PFSK-1 (cell line): Measurements from ENCODE around the gene FASTK.

Experiments used
- FOXP2 ChIP-seq: optimal IDR thresholded peaks from 2 replicates; pipeline ENCODE3; 2011; ENCODE audit warnings: borderline replicate concordance, control low read depth, inconsistent platforms; ENCODE audit not compliant: insufficient read depth; ENCODE audit errors: extremely low read length, extremely low read depth
- POLR2AphosphoS5 ChIP-seq: IDR thresholded peaks from 2 replicates; pipeline ENCODE4 v1.6.1; 2012; ENCODE audit warnings: low read depth, mild to moderate bottlenecking, control low read depth, low read length, moderate library complexity
- REST ChIP-seq, 2 experiments: IDR thresholded peaks; 2 replicates each; pipeline versions ENCODE4 v1.6.1 to v1.8.0; 2011 to 2012; ENCODE audit warnings: low read depth in 2 of 2, low read length in 2 of 2, control low read depth in 1 of 2, inconsistent platforms in 1 of 2, mild to moderate bottlenecking in 1 of 2, moderate library complexity in 1 of 2; ENCODE audit not compliant: insufficient read depth in 1 of 2
- SIN3A ChIP-seq: IDR thresholded peaks from 2 replicates; pipeline ENCODE4 v1.6.1; 2012; ENCODE audit warnings: mild to moderate bottlenecking, low read length, moderate library complexity, borderline replicate concordance; ENCODE audit not compliant: insufficient read depth
- TAF1 ChIP-seq: IDR thresholded peaks from 2 replicates; pipeline ENCODE4 v1.6.1; 2012; ENCODE audit warnings: low read length, control low read depth, borderline replicate concordance; ENCODE audit not compliant: insufficient read depth

FASTK gene

GRCh38 chr7:151124481-151124880 is 43.9 kb upstream of the FASTK start:
- TF ChIP-seq REST (IDR thresholded peaks at IDR 0.05; ENCODE audit: insufficient read depth in 1 of 2, low read depth in 2 of 2, low read length in 2 of 2), result no peak
- TF ChIP-seq FOXP2, result no peak
- TF ChIP-seq SIN3A, result no peak
- TF ChIP-seq TAF1, result no peak
- TF ChIP-seq POLR2AphosphoS5, result no peak

GRCh38 chr7:151123822-151124464 is 43.3 kb upstream of the FASTK start:
- no peak for TF ChIP-seq SIN3A
- no peak for TF ChIP-seq REST (IDR thresholded peaks at IDR 0.05; ENCODE audit: insufficient read depth in 1 of 2, low read depth in 2 of 2, low read length in 2 of 2)
- no peak for TF ChIP-seq TAF1
- TF ChIP-seq POLR2AphosphoS5, result no peak
- TF ChIP-seq FOXP2, result no peak

- TF ChIP-seq REST (IDR thresholded peaks at IDR 0.05; ENCODE audit: insufficient read depth in 1 of 2, low read depth in 2 of 2, low read length in 2 of 2) (no peak), SIN3A (no peak), TAF1 (no peak), FOXP2 (no peak), POLR2AphosphoS5 (no peak)
Observed at GRCh38 chr7:151123158-151123821, 42.7 kb upstream of the FASTK start.

GRCh38 chr7:151122796-151123157 is 42.2 kb upstream of the FASTK start:
- TF ChIP-seq TAF1 (no peak), FOXP2 (no peak), REST (IDR thresholded peaks at IDR 0.05; ENCODE audit: insufficient read depth in 1 of 2, low read depth in 2 of 2, low read length in 2 of 2) (no peak), POLR2AphosphoS5 (no peak), SIN3A (no peak)

GRCh38 chr7:151122276-151122675 is 41.7 kb upstream of the FASTK start:
- TF ChIP-seq SIN3A (no peak), TAF1 (no peak), POLR2AphosphoS5 (no peak), FOXP2 (no peak), REST (IDR thresholded peaks at IDR 0.05; ENCODE audit: insufficient read depth in 1 of 2, low read depth in 2 of 2, low read length in 2 of 2) (no peak)
